ENCODE results near the gene WDR43.

GRCh38 chr2:28904295-28904694 is 9.8 kb downstream of the WDR43 start:
- TF ChIP-seq CTCF (IDR thresholded peaks at IDR 0.05) (no peak), POLR2A (IDR thresholded peaks at IDR 0.05) (no peak)
